Measurements from ENCODE around the gene NEDD9. TPM values are rescaled to one million over a fixed set of nuclear protein-coding genes. Genes with fewer than 3 reads are reported as not detected.

NEDD9 gene
- total and polyA plus RNA-seq, 4 donors, result 11.3 to 252 (median 38.4) TPM

- no peak overlapping the region for H3K4me3 ChIP-seq (ENCODE audit: low read length in 2 of 2)
- H3K27me3 ChIP-seq (ENCODE audit: control insufficient read depth in 1 of 2, insufficient read depth in 2 of 2, low read length in 1 of 2), result no peaks in the 10 kb centered on the region
- intact Hi-C loops (cut with DNase I), result loop anchor here (5.0 kb wide), 3 partner anchors 75 to 255 kb away; no protein-coding TSS in a partner anchor
- ATAC-seq (ENCODE audit: low FRiP score), result no peak
- peaks cover 2 to 8% of the 10 kb centered on the region in 2 donors for H3K4me1 ChIP-seq (ENCODE audit: control insufficient read depth in 1 of 2, insufficient read depth in 2 of 2, low read length in 2 of 2)
- DNase-seq, result no peak
- H3K36me3 ChIP-seq (ENCODE audit: control insufficient read depth in 1 of 2, insufficient read depth in 2 of 2, low read length in 1 of 2), result no peaks in the 10 kb centered on the region
- H3K9me3 ChIP-seq (ENCODE audit: control insufficient read depth, low read length), result no peaks in the 10 kb centered on the region
- H3K27ac ChIP-seq (ENCODE audit: low read depth in 1 of 2, low read length in 2 of 2), result no peak overlapping the region
These were observed 10.2 kb upstream of the NEDD9 start for GRCh38 chr6:11242711-11243110.

DNA sequence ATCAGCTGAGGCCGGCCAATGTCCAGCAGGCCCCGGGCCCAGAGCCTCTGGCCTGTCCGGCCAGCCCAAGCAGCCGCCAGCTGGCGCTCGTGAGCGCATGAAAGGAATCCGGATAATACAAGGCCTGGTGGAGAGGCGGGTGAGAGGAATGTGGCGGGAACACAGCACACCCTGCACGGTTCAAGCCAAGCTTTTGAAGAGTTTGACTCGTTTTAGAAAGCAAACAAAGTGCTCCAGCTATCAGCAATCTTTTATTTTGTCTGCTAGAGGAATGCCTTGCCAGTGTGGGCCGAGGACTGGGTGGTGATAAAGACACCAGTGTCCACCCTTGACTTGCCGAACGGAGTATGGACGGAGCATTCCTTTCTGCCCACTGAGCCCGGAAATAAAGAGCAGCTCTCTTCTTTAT is 9.3 kb upstream of the NEDD9 start:
- intact Hi-C loops (cut with DNase I), result loop anchor here (5.0 kb wide), 3 partner anchors 76 to 256 kb away; no protein-coding TSS in a partner anchor
- peak; percentile 94 for ATAC-seq (ENCODE audit: low FRiP score)
- peaks cover 2 to 8% of the 10 kb centered on the region in 2 donors for H3K4me1 ChIP-seq (ENCODE audit: control insufficient read depth in 1 of 2, insufficient read depth in 2 of 2, low read length in 2 of 2)
- H3K4me3 ChIP-seq (ENCODE audit: low read length in 2 of 2), result no peak overlapping the region
- H3K36me3 ChIP-seq (ENCODE audit: control insufficient read depth in 1 of 2, insufficient read depth in 2 of 2, low read length in 1 of 2), result no peaks in the 10 kb centered on the region
- H3K27me3 ChIP-seq (ENCODE audit: control insufficient read depth in 1 of 2, insufficient read depth in 2 of 2, low read length in 1 of 2), result no peaks in the 10 kb centered on the region
- peak; percentile 87 to 94 for DNase-seq
- peak overlapping the region in 1 of 2 donors; percentile 87 for H3K27ac ChIP-seq (ENCODE audit: low read depth in 1 of 2, low read length in 2 of 2)
- no peaks in the 10 kb centered on the region for H3K9me3 ChIP-seq (ENCODE audit: control insufficient read depth, low read length)
- 4 to 11% methylated on average over 17 of the region's 17 CpGs for WGBS, 2 donors

- intact Hi-C loops (cut with DNase I), result loop anchor here (5.0 kb wide), 3 partner anchors 76 to 256 kb away; no protein-coding TSS in a partner anchor
- peak overlapping the region in 1 of 2 donors; percentile 69 for H3K27ac ChIP-seq (ENCODE audit: low read depth in 1 of 2, low read length in 2 of 2)
- H3K27me3 ChIP-seq (ENCODE audit: control insufficient read depth in 1 of 2, insufficient read depth in 2 of 2, low read length in 1 of 2), result no peaks in the 10 kb centered on the region
- no peak overlapping the region for H3K4me3 ChIP-seq (ENCODE audit: low read length in 2 of 2)
- no peaks in the 10 kb centered on the region for H3K9me3 ChIP-seq (ENCODE audit: control insufficient read depth, low read length)
- ATAC-seq (ENCODE audit: low FRiP score), result peak; percentile 9
- no peak for DNase-seq
- H3K4me1 ChIP-seq (ENCODE audit: control insufficient read depth in 1 of 2, insufficient read depth in 2 of 2, low read length in 2 of 2), result peaks cover 2 to 8% of the 10 kb centered on the region in 2 donors
- 75 to 77% methylated on average over 11 of the region's 11 CpGs for WGBS, 2 donors
- no peaks in the 10 kb centered on the region for H3K36me3 ChIP-seq (ENCODE audit: control insufficient read depth in 1 of 2, insufficient read depth in 2 of 2, low read length in 1 of 2)
These were observed 8.8 kb upstream of the NEDD9 start for GRCh38 chr6:11241154-11241792.

DNA sequence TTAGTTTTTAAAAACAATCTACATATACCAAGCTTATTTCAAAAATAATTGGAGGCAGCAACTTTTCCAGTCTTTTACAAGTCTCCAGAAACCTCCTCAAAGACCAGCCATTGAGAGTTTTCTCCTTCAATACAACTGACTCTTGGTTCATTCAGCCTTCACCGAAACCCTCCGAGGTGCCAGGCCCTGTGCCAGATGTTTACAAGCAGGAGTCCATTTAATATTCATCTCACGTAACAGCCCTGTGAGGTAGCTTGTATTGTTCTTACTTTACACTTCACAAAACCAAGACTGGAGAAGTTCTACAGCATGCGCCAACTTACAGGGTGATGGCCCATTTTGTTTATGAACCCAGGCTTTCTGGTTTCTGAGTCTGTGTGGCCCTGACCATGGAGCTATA is 5.5 kb upstream of the NEDD9 start:
- no peak for DNase-seq
- H3K9me3 ChIP-seq (ENCODE audit: control insufficient read depth, low read length), result no peaks in the 10 kb centered on the region
- no peaks in the 10 kb centered on the region for H3K36me3 ChIP-seq (ENCODE audit: control insufficient read depth in 1 of 2, insufficient read depth in 2 of 2, low read length in 1 of 2)
- no peak overlapping the region for H3K27ac ChIP-seq (ENCODE audit: low read depth in 1 of 2, low read length in 2 of 2)
- WGBS, 2 donors, result 96 to 97% methylated on average over 4 of the region's 4 CpGs
- H3K27me3 ChIP-seq (ENCODE audit: control insufficient read depth in 1 of 2, insufficient read depth in 2 of 2, low read length in 1 of 2), result no peaks in the 10 kb centered on the region
- no peak for ATAC-seq (ENCODE audit: low FRiP score)
- intact Hi-C loops (cut with DNase I), result loop anchor here (2.0 to 10.0 kb wide), 2 partner anchors 13 to 63 kb away; no protein-coding TSS in a partner anchor
- peaks cover 0 to 2% of the 10 kb centered on the region in 2 donors for H3K4me1 ChIP-seq (ENCODE audit: control insufficient read depth in 1 of 2, insufficient read depth in 2 of 2, low read length in 2 of 2)
- no peak overlapping the region for H3K4me3 ChIP-seq (ENCODE audit: low read length in 2 of 2)

GRCh38 chr6:11237428-11237827 is 5.0 kb upstream of the NEDD9 start:
- Histone ChIP-seq H3K4me3 (ENCODE audit: low read length in 2 of 2) (no peak overlapping the region), H3K27ac (ENCODE audit: low read depth in 1 of 2, low read length in 2 of 2) (no peak overlapping the region), H3K4me1 (ENCODE audit: control insufficient read depth in 1 of 2, insufficient read depth in 2 of 2, low read length in 2 of 2) (peaks cover 0 to 2% of the 10 kb centered on the region in 2 donors), H3K36me3 (ENCODE audit: control insufficient read depth in 1 of 2, insufficient read depth in 2 of 2, low read length in 1 of 2) (no peaks in the 10 kb centered on the region), H3K27me3 (ENCODE audit: control insufficient read depth in 1 of 2, insufficient read depth in 2 of 2, low read length in 1 of 2) (no peaks in the 10 kb centered on the region), H3K9me3 (ENCODE audit: control insufficient read depth, low read length) (no peaks in the 10 kb centered on the region)
- DNase-seq, result no peak
- WGBS, 2 donors, result 94 to 97% methylated on average over 4 of the region's 4 CpGs
- intact Hi-C loops (cut with DNase I), result loop anchor here (2.0 to 10.0 kb wide), 2 partner anchors 13 to 63 kb away; no protein-coding TSS in a partner anchor
- ATAC-seq (ENCODE audit: low FRiP score), result no peak

- Histone ChIP-seq H3K27me3 (ENCODE audit: control insufficient read depth in 1 of 2, insufficient read depth in 2 of 2, low read length in 1 of 2) (no peaks in the 10 kb centered on the region), H3K9me3 (ENCODE audit: control insufficient read depth, low read length) (no peaks in the 10 kb centered on the region), H3K4me3 (ENCODE audit: low read length in 2 of 2) (no peak overlapping the region), H3K4me1 (ENCODE audit: control insufficient read depth in 1 of 2, insufficient read depth in 2 of 2, low read length in 2 of 2) (peaks cover 0 to 2% of the 10 kb centered on the region in 2 donors), H3K36me3 (ENCODE audit: control insufficient read depth in 1 of 2, insufficient read depth in 2 of 2, low read length in 1 of 2) (no peaks in the 10 kb centered on the region), H3K27ac (ENCODE audit: low read depth in 1 of 2, low read length in 2 of 2) (no peak overlapping the region)
- DNase-seq (no peak), ATAC-seq (ENCODE audit: low FRiP score) (no peak)
- intact Hi-C loops (cut with DNase I), result loop anchor here (2.0 to 10.0 kb wide), 2 partner anchors 14 to 62 kb away; no protein-coding TSS in a partner anchor
- 84 to 91% methylated on average over 6 of the region's 6 CpGs for WGBS, 2 donors
These were observed 4.4 kb upstream of the NEDD9 start for GRCh38 chr6:11236915-11237314.

- H3K27me3 ChIP-seq (ENCODE audit: control insufficient read depth in 1 of 2, insufficient read depth in 2 of 2, low read length in 1 of 2), result no peaks in the 10 kb centered on the region
- ATAC-seq (ENCODE audit: low FRiP score) (no peak), DNase-seq (no peak)
- 38 to 42% methylated on average over 6 of the region's 6 CpGs for WGBS, 2 donors
- no peak overlapping the region for H3K4me3 ChIP-seq (ENCODE audit: low read length in 2 of 2)
- H3K27ac ChIP-seq (ENCODE audit: low read depth in 1 of 2, low read length in 2 of 2), result peak overlapping the region in 1 of 2 donors; percentile 29
- intact Hi-C loops (cut with DNase I), result loop anchor here (2.0 to 10.0 kb wide), 2 partner anchors 15 to 61 kb away; no protein-coding TSS in a partner anchor
- H3K9me3 ChIP-seq (ENCODE audit: control insufficient read depth, low read length), result no peaks in the 10 kb centered on the region
- peaks cover 0 to 2% of the 10 kb centered on the region in 2 donors for H3K4me1 ChIP-seq (ENCODE audit: control insufficient read depth in 1 of 2, insufficient read depth in 2 of 2, low read length in 2 of 2)
- no peaks in the 10 kb centered on the region for H3K36me3 ChIP-seq (ENCODE audit: control insufficient read depth in 1 of 2, insufficient read depth in 2 of 2, low read length in 1 of 2)
These were observed 3.7 kb upstream of the NEDD9 start for GRCh38 chr6:11236076-11236750.

- no peaks in the 10 kb centered on the region for H3K9me3 ChIP-seq (ENCODE audit: control insufficient read depth, low read length)
- H3K4me1 ChIP-seq (ENCODE audit: control insufficient read depth in 1 of 2, insufficient read depth in 2 of 2, low read length in 2 of 2), result peaks cover 0 to 2% of the 10 kb centered on the region in 2 donors
- intact Hi-C loops (cut with DNase I), result loop anchor here in 1 of 2 donors (10.0 kb wide), 1 partner anchor 60 kb away; no protein-coding TSS in a partner anchor
- DNase-seq (no peak), ATAC-seq (ENCODE audit: low FRiP score) (no peak)
- no peaks in the 10 kb centered on the region for H3K27me3 ChIP-seq (ENCODE audit: control insufficient read depth in 1 of 2, insufficient read depth in 2 of 2, low read length in 1 of 2)
- no peak overlapping the region for H3K27ac ChIP-seq (ENCODE audit: low read depth in 1 of 2, low read length in 2 of 2)
- no peaks in the 10 kb centered on the region for H3K36me3 ChIP-seq (ENCODE audit: control insufficient read depth in 1 of 2, insufficient read depth in 2 of 2, low read length in 1 of 2)
- H3K4me3 ChIP-seq (ENCODE audit: low read length in 2 of 2), result no peak overlapping the region
These were observed 2.6 kb upstream of the NEDD9 start for GRCh38 chr6:11235062-11235461.

All from aorta (tissue), 5 donors.